ENCODE data around the gene PSKH1. TPM values are rescaled to one million over a fixed set of nuclear protein-coding genes. Genes with fewer than 3 reads are reported as not detected.

The PSKH1 gene
- total RNA-seq, 2 donors from 2014 or later = 15.4 to 20.1 TPM

DNA sequence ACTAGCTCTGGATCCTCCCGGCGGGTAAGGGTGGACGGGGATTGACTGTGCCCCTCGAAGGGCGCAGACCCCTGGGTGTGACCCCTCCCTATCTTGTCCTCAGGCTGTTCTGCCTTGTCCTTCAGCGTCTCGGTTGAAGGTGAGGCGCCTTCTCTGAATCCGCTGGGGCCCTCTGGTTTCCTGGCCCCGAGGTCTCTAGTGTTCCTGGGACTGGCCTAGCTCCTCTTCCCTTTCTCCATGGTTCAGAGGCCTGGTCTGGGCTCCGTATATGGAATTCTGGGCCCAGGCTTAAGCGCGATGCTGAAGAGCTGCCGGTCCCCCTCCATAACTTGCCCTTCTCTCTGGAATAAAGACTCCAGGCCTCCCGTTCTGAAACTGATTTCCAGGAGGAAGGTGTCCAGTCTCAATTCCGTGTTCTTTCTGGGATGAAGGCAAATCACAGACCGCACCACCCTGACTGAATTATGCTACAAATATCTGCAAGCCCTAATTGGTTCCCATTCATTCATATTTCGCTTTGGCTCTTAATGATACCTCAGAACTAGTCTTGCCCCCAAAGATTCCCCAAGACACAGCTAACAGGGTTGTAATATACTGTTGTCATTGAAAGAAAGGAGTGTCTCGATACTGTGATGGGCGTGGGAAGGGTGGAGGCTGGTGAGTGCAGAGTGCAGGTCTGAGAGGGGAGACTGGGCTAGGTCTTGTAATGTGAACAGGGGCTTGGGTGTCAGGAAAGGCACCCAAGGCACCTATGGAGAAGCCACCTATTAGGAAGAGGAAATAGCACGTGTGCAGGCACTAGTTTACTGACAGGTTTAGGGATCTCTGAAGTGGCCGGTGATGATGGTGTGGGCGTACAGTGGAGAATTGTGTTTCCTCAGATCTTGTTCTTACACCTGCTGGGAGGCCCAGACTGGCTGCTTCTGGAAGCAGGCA, 19.4 kb upstream of the PSKH1 start:
- ATAC-seq = peak in 1 of 2 donors; percentile 31
- Mint-ChIP-seq H3K27ac (peak overlapping the region; percentile 83 to 93), H3K27me3 (no peaks in the 10 kb centered on the region), H3K4me1 (ENCODE audit: low read depth in 2 of 2) (peaks cover 32 to 34% of the 10 kb centered on the region in 2 donors), H3K36me3 (peaks cover 10% of the 10 kb centered on the region), H3K9me3 (no peaks in the 10 kb centered on the region), H3K4me3 (peak overlapping the region; percentile 98)
- no peak for DNase-seq (ENCODE audit: low spot score)

DNA sequence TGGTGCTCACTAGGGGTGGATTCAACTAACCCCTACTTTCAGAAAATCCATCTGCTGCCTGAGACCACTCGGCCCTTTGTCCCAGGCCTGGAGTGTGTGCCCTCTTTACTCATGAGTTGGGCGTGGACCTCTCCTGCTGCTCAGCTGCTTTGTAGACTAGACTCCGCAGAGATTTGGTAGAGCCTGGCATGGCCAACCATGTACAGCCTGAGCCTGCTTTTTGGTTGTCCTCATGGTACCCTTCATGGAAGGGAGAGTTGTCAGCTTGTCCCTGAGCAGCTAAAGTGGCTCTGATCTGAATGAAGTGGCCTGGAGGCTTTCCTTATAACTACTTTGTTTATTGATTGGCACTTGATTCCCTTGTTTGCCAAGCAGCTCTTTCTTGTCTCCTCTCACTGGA, 18.7 kb upstream of the PSKH1 start:
- Mint-ChIP-seq H3K27me3 (no peaks in the 10 kb centered on the region), H3K9me3 (no peaks in the 10 kb centered on the region), H3K27ac (peak overlapping the region; percentile 83 to 93), H3K4me1 (ENCODE audit: low read depth in 2 of 2) (peaks cover 32 to 34% of the 10 kb centered on the region in 2 donors), H3K4me3 (peak overlapping the region; percentile 98), H3K36me3 (peaks cover 10% of the 10 kb centered on the region)
- DNase-seq (ENCODE audit: low spot score) = no peak
- no peak for ATAC-seq

DNA sequence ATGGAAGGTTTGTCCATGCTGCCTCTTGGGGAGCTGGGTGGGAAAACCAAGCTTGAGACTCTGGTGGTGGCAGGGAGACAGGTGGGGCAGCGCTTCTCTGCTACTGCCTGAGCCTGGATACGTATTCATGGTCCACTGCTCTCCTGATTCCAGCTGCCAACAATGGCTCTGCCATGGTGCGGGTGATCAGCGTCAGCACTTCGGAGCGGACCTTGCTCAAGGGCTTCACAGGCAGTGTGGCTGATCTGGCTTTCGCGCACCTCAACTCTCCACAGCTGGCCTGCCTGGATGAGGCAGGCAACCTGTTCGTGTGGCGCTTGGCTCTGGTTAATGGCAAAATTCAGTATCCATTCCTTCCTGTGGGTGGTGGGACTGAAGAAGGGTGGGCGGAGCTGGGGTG, 16.0 kb upstream of the PSKH1 start:
- Mint-ChIP-seq H3K4me1 (ENCODE audit: low read depth in 2 of 2) (peaks cover 32 to 36% of the 10 kb centered on the region in 2 donors), H3K36me3 (peaks cover 6% of the 10 kb centered on the region)
- ATAC-seq = no peak

DNA sequence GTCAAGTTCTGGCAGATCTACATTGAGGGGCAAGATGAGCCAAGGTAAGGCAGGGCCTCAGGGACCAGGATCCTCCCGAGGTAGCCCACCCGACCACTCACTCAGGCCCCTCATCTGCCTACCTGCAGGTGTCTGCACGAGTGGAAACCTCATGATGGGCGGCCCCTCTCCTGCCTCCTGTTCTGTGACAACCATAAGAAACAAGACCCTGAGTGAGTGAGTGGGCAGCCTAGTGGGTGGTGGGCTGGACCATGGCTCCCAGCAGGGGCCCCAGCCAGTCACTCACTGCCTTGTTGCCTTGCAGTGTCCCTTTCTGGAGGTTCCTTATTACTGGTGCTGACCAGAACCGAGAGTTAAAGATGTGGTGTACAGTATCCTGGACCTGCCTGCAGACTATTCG, 14.8 kb upstream of the PSKH1 start:
- no peak overlapping the region for H3K27ac Mint-ChIP-seq
- H3K4me3 Mint-ChIP-seq = no peak overlapping the region
- peaks cover 6% of the 10 kb centered on the region for H3K36me3 Mint-ChIP-seq
- H3K4me1 Mint-ChIP-seq (ENCODE audit: low read depth in 2 of 2) = peaks cover 27 to 31% of the 10 kb centered on the region in 2 donors
- DNase-seq (ENCODE audit: low spot score) (no peak), ATAC-seq (no peak)
- no peaks in the 10 kb centered on the region for H3K9me3 Mint-ChIP-seq
- H3K27me3 Mint-ChIP-seq = no peaks in the 10 kb centered on the region

More for the DNA sequence above, 16.0 kb upstream of the PSKH1 start:
- Mint-ChIP-seq H3K9me3 (no peaks in the 10 kb centered on the region), H3K27ac (no peak overlapping the region), H3K27me3 (no peaks in the 10 kb centered on the region), H3K4me3 (no peak overlapping the region)
- DNase-seq (ENCODE audit: low spot score) = no peak

DNA sequence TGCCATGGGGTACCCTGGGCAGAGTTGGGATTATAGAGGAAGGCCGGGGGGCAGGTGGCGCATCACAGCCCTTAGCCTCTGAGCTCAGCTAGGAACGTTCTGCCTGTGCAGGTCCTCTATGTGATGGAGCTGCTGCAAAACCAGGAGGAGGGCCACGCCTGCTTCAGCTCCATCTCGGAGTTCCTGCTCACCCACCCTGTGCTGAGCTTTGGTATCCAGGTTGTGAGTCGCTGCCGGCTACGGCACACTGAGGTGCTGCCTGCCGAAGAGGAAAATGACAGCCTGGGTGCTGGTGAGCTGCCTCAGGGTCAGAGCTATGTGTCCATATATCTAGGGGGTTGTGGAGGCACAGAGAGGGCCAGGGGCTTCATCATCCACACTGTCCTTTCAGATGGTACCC, 14.2 kb upstream of the PSKH1 start:
- Mint-ChIP-seq H3K4me1 (ENCODE audit: low read depth in 2 of 2) (peaks cover 23 to 30% of the 10 kb centered on the region in 2 donors), H3K27me3 (no peaks in the 10 kb centered on the region), H3K27ac (no peak overlapping the region), H3K4me3 (no peak overlapping the region), H3K9me3 (no peaks in the 10 kb centered on the region), H3K36me3 (peaks cover 2% of the 10 kb centered on the region)
- no peak for ATAC-seq
- DNase-seq (ENCODE audit: low spot score) = no peak

DNA sequence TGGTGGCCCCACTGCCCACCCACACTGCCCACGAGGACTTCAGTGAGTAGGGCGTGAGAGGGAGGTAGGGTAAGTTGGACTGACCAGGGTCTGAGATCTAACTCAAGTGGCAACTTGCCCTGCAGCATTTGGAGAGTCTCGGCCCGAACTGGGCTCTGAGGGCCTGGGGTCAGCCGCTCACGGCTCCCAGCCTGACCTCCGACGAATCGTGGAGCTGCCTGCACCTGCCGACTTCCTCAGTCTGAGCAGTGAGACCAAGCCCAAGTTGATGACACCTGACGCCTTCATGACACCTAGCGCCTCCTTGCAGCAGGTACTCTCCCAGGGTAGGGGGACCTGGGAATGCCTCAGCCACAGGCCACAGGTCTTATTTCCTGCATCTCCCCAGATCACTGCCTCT, 13.6 kb upstream of the PSKH1 start:
- no peaks in the 10 kb centered on the region for H3K36me3 Mint-ChIP-seq

GRCh38 chr16:67879936-67880335, 13.1 kb upstream of the PSKH1 start:
- Mint-ChIP-seq H3K4me1 (ENCODE audit: low read depth in 2 of 2) (peaks cover 12 to 20% of the 10 kb centered on the region in 2 donors), H3K27me3 (no peaks in the 10 kb centered on the region), H3K36me3 (no peaks in the 10 kb centered on the region), H3K4me3 (no peak overlapping the region), H3K27ac (no peak overlapping the region), H3K9me3 (no peaks in the 10 kb centered on the region)
- DNase-seq (ENCODE audit: low spot score) = no peak
- no peak for ATAC-seq

More for the DNA sequence above, 13.6 kb upstream of the PSKH1 start:
- H3K4me3 Mint-ChIP-seq = no peak overlapping the region
- ATAC-seq (no peak), DNase-seq (ENCODE audit: low spot score) (no peak)
- no peak overlapping the region for H3K27ac Mint-ChIP-seq
- peaks cover 16 to 23% of the 10 kb centered on the region in 2 donors for H3K4me1 Mint-ChIP-seq (ENCODE audit: low read depth in 2 of 2)
- H3K9me3 Mint-ChIP-seq = no peaks in the 10 kb centered on the region
- H3K27me3 Mint-ChIP-seq = no peaks in the 10 kb centered on the region

GRCh38 chr16:67880584-67880983, 12.5 kb upstream of the PSKH1 start:
- Mint-ChIP-seq H3K4me3 (no peak overlapping the region), H3K9me3 (no peaks in the 10 kb centered on the region), H3K36me3 (no peaks in the 10 kb centered on the region), H3K27me3 (no peaks in the 10 kb centered on the region), H3K4me1 (ENCODE audit: low read depth in 2 of 2) (peaks cover 5 to 14% of the 10 kb centered on the region in 2 donors), H3K27ac (no peak overlapping the region)
- ATAC-seq = no peak
- DNase-seq (ENCODE audit: low spot score) = no peak

DNA sequence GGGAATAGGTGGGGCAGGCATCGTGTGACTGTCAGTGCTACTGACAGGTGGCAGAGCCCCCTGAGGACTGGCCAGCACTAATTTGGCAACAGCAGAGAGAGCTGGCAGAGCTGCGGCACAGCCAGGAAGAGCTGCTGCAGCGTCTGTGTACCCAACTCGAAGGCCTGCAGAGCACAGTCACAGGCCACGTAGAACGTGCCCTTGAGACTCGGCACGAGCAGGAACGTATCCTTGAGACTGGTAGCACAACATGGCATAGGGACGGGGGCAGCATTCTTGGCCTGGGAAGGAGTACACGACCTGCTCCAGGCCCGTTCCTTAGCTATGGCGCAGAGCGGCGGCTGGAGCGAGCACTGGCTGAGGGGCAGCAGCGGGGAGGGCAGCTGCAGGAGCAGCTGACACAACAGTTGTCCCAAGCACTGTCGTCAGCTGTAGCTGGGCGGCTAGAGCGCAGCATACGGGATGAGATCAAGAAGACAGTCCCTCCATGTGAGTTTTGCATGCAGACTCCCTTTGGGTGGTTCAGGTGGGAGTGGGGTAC, 11.4 kb upstream of the PSKH1 start:
- Mint-ChIP-seq H3K27ac (no peak overlapping the region), H3K27me3 (no peaks in the 10 kb centered on the region), H3K4me1 (ENCODE audit: low read depth in 2 of 2) (peaks cover 0 to 9% of the 10 kb centered on the region in 2 donors), H3K9me3 (no peaks in the 10 kb centered on the region), H3K36me3 (no peaks in the 10 kb centered on the region), H3K4me3 (no peak overlapping the region)
- ATAC-seq (no peak), DNase-seq (ENCODE audit: low spot score) (no peak)

DNA sequence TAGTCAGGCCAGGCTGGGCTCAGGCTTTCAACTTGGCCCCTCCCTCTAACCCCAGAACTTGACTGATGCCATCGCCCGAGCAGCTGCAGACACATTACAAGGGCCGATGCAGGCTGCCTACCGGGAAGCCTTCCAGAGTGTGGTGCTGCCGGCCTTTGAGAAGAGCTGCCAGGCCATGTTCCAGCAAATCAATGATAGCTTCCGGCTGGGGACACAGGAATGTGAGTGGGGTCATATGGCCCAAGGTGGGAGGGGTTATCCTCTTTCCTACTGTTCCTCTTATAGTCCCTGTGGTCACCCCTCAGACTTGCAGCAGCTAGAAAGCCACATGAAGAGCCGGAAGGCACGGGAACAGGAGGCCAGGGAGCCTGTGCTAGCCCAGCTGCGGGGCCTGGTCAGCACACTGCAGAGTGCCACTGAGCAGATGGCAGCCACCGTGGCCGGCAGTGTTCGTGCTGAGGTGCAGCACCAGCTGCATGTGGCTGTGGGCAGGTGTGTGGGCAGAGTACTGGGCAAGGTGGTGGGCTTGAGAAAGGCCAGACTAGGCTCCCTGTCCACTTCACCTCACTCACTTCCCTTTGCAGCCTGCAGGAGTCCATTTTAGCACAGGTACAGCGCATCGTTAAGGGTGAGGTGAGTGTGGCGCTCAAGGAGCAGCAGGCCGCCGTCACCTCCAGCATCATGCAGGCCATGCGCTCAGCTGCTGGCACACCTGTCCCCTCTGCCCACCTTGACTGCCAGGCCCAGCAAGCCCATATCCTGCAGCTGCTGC, 10.5 kb upstream of the PSKH1 start:
- no peaks in the 10 kb centered on the region for H3K27me3 Mint-ChIP-seq
- DNase-seq (ENCODE audit: low spot score) = no peak
- no peaks in the 10 kb centered on the region for H3K36me3 Mint-ChIP-seq
- H3K4me3 Mint-ChIP-seq = no peak overlapping the region
- ATAC-seq = peak in 1 of 2 donors; percentile 34
- peaks cover 0 to 9% of the 10 kb centered on the region in 2 donors for H3K4me1 Mint-ChIP-seq (ENCODE audit: low read depth in 2 of 2)
- no peaks in the 10 kb centered on the region for H3K9me3 Mint-ChIP-seq
- no peak overlapping the region for H3K27ac Mint-ChIP-seq

DNA sequence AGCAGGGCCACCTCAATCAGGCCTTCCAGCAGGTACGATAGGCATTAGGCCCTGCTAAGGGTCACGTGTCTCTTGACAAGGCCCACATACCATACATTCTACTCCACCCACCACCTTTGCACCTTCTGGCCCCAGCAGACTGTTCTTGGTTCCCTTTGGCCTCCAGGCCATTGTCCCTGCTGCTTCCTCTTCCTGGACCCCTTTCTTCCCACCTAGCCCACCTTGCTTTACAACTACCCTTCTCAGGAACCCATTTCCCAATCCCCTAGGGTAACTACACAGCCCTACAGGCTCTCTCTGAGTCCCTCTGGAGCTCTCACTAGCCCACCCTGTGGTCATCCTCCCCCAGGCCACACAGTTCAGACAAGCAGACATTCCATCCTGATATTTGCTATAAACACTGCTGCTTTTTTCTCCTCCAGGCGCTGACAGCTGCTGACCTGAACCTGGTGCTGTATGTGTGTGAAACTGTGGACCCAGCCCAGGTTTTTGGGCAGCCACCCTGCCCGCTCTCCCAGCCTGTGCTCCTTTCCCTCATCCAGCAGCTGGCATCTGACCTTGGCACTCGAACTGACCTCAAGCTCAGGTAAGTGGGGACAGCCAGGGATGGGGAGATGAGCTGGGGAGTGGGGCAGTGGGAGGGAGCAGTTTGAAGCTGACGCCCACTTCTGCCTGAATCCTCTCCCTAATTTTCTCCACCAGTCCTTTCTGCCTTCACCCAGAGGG, 9.7 kb upstream of the PSKH1 start:
- H3K4me3 Mint-ChIP-seq = no peak overlapping the region
- H3K9me3 Mint-ChIP-seq = no peaks in the 10 kb centered on the region
- no peak for ATAC-seq
- no peak overlapping the region for H3K27ac Mint-ChIP-seq
- no peaks in the 10 kb centered on the region for H3K27me3 Mint-ChIP-seq
- no peak for DNase-seq (ENCODE audit: low spot score)
- H3K4me1 Mint-ChIP-seq (ENCODE audit: low read depth in 2 of 2) = peaks cover 0 to 6% of the 10 kb centered on the region in 2 donors
- no peaks in the 10 kb centered on the region for H3K36me3 Mint-ChIP-seq

- H3K36me3 Mint-ChIP-seq = no peaks in the 10 kb centered on the region
- ATAC-seq (peak; percentile 59 to 69), DNase-seq (ENCODE audit: low spot score) (peak; percentile 68)
- H3K27me3 Mint-ChIP-seq = no peaks in the 10 kb centered on the region
- H3K27ac Mint-ChIP-seq = no peak overlapping the region
- peaks cover 0 to 6% of the 10 kb centered on the region in 2 donors for H3K4me1 Mint-ChIP-seq (ENCODE audit: low read depth in 2 of 2)
- H3K9me3 Mint-ChIP-seq = no peaks in the 10 kb centered on the region
- H3K4me3 Mint-ChIP-seq = no peak overlapping the region
Measured at GRCh38 chr16:67883872-67884261, 9.2 kb upstream of the PSKH1 start.

- Mint-ChIP-seq H3K36me3 (no peaks in the 10 kb centered on the region), H3K4me3 (no peak within 1 kb of the TSS), H3K27ac (no peak within 1 kb of the TSS), H3K27me3 (no peaks in the 10 kb centered on the region), H3K4me1 (ENCODE audit: low read depth in 2 of 2) (peaks cover 0 to 6% of the 10 kb centered on the region in 2 donors), H3K9me3 (no peaks in the 10 kb centered on the region)
- ATAC-seq (no peak), DNase-seq (ENCODE audit: low spot score) (no peak)
Measured at GRCh38 chr16:67884684-67885083, 8.4 kb upstream of the PSKH1 start, which contains the start of gene NRN1L. Gene NRN1L, plus strand, starts transcription at chr16:67884885. Its CDS starts 19 bp downstream, at chr16:67884904.

Measured in natural killer cell treated with Interleukin-12 subunit alpha and Interleukin-12 subunit beta and Interleukin-15 and Interleukin-18, amount 100 ng/mL, for 72 hours (primary cell).